Thymus (tissue), 11 donors: Measurements from ENCODE around the gene SLC7A10. TPM values are rescaled to one million over a fixed set of nuclear protein-coding genes. Genes with fewer than 3 reads are reported as not detected.
A peak's percentile ranks its signal among the peaks of the same experiment; 100 is the strongest.
"Not testable (repeated sequence)": the region's sequence is repeated elsewhere in the genome, so short reads cannot be mapped to it uniquely, and the experiment has no call there.

Experiments
- DNase-seq, 9 donors: peaks; one replicate each; pipeline ENCODE4 v3.0.0-alpha.2; 2013; ENCODE audit warnings: low spot score in 9 of 9, low read depth in 6 of 9, missing footprints in 1 of 9
- H3K27ac ChIP-seq, 2 donors: one replicate each; pipeline ENCODE4 v1.5.1; 2013; ENCODE audit warnings: control low read depth in 1 of 2, low read depth in 1 of 2, low read length in 1 of 2, mild to moderate bottlenecking in 1 of 2, moderate library complexity in 1 of 2
- H3K27me3 ChIP-seq, 2 donors: one replicate each; pipeline ENCODE4 v1.5.1; 2013; ENCODE audit warnings: low read length in 1 of 2; ENCODE audit not compliant: control insufficient read depth in 2 of 2, insufficient read depth in 1 of 2
- H3K36me3 ChIP-seq, 2 donors: one replicate each; pipeline ENCODE4 v1.5.1; 2013; ENCODE audit warnings: low read length in 1 of 2, mild to moderate bottlenecking in 1 of 2, moderate library complexity in 1 of 2; ENCODE audit not compliant: control insufficient read depth in 2 of 2, insufficient read depth in 2 of 2
- H3K4me1 ChIP-seq, 2 donors: one replicate each; pipeline ENCODE4 v1.5.1; 2013; ENCODE audit warnings: low read length in 2 of 2; ENCODE audit not compliant: control insufficient read depth in 2 of 2, insufficient read depth in 2 of 2
- H3K4me3 ChIP-seq, 2 donors: one replicate each; pipeline ENCODE4 v1.5.1; 2013; ENCODE audit warnings: low read length in 2 of 2, control low read depth in 1 of 2, mild to moderate bottlenecking in 1 of 2
- H3K9me3 ChIP-seq, 2 donors: one replicate each; pipeline ENCODE4 v1.5.1; 2013; ENCODE audit warnings: low read length in 1 of 2, mild to moderate bottlenecking in 1 of 2; ENCODE audit not compliant: control insufficient read depth in 2 of 2, insufficient read depth in 1 of 2
- WGBS: extraction: QIAGEN DNeasy Blood & Tissue Kit; methylation state at CpG from one replicate; pipeline ENCODE4 v1.1.7; 2013; 5-methylcytosine and 5-hydroxymethylcytosine counted together
- polyA plus RNA-seq: library from polyadenylated mRNA; stranded (reverse); fragments of 200-250 nt; gene quantifications from one replicate; pipeline ENCODE4 v1.2.3, GENCODE V29; 2013
- total RNA-seq: library from RNA; stranded (reverse); fragments of 120-200 nt; gene quantifications from one replicate; pipeline ENCODE4 v1.2.4, GENCODE V29; 2013
- donor health status: healthy.

SLC7A10 gene
- total and polyA plus RNA-seq, 2 donors = 0.11 to 0.33 TPM

DNA sequence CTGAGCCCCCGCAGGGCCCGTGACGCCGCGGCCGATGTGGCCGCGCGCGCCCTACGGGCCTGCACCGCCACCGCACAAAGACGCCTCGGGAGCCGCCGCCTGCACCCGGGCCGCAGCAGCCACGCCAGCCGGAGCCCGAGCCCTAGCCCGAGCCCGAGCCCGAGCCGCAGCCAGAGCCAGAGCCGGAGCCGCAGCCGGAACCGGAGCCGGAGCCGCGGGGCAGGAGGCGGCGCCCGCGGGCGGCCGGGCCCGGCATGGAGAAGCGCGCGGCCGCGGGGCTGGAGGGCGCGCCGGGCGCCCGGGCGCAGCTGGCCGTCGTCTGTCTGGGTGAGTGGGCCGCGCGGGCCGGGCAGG is 31.1 kb downstream of the SLC7A10 start:
- Histone ChIP-seq H3K9me3 (no peaks in the 10 kb centered on the region), H3K36me3 (no peaks in the 10 kb centered on the region), H3K4me3 (peak overlapping the region in 1 of 2 donors; percentile 37), H3K27ac (no peak overlapping the region), H3K4me1 (no peaks in the 10 kb centered on the region), H3K27me3 (peaks cover 54 to 64% of the 10 kb centered on the region in 2 donors)
- DNase-seq = no peak
- under 1% methylated on average over 57 of the region's 57 CpGs for WGBS

GRCh38 chr19:33193865-33194362 is 31.7 kb downstream of the SLC7A10 start, which contains the start of gene LRP3:
Gene LRP3, plus strand, starts transcription at chr19:33194330. Its CDS starts 456 bp downstream, at chr19:33194786.
- Histone ChIP-seq H3K27me3 (peaks cover 54 to 64% of the 10 kb centered on the region in 2 donors), H3K9me3 (no peaks in the 10 kb centered on the region), H3K4me3 (peak within 1 kb of the TSS in 1 of 2 donors; percentile 37), H3K4me1 (no peaks in the 10 kb centered on the region), H3K27ac (no peak within 1 kb of the TSS), H3K36me3 (no peaks in the 10 kb centered on the region)
- no peak for DNase-seq
- 7% methylated on average over 50 of the region's 50 CpGs for WGBS

DNA sequence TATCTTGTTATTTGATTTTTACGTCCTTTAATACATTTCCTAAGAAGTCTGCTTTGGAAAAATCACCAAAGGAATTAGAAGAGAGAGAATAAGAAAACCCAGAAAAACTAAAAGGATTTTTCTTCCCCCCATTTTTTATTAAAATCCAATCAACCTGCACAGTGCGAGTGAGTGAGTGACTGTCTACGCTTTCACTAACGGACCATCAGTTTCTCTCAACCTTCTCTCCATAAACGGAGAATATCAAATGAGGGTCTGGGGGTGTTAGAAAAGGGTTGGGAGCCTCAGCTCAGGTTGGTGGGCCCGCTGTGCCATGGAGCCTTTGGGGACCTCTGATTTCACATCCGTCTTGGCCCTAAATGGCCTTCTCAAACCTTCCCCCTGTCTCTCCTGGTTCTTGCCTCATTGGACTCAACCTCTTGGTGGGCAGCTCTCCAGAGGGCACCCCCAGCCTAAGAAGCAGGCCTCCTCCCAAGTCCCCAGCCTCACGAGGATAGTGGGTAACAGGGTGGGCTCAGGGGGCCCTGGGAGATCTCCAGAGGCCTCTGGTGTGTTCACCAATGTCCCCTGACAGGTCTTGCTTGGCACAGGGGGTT is 32.3 kb downstream of the SLC7A10 start:
- H3K36me3 ChIP-seq = no peaks in the 10 kb centered on the region
- no peak for DNase-seq
- 91% methylated on average over 8 of the region's 8 CpGs for WGBS
- no peak overlapping the region for H3K27ac ChIP-seq
- H3K9me3 ChIP-seq = no peaks in the 10 kb centered on the region
- no peak overlapping the region for H3K4me3 ChIP-seq
- H3K4me1 ChIP-seq = no peaks in the 10 kb centered on the region
- peaks cover 54 to 62% of the 10 kb centered on the region in 2 donors for H3K27me3 ChIP-seq

DNA sequence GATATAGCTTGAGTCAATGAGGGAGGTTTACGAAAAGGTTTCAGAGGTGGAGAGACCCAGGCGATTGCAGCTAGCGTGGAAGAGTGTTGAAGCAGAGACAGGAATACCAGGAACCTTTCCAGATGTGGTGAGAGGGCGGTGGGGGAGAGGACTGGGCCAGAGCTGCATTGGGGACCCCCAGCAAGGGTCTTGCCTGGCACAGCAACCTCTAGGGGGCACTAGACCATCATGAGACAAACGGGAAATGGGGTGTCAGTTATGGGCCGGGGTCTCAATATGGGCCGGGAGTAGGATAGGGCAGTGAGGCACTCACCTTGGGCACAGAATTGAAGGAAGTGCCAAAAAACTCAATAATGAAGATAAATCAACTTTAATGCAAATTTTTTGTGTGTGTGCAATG is 33.6 kb downstream of the SLC7A10 start:
- H3K27me3 ChIP-seq = peaks cover 53 to 54% of the 10 kb centered on the region in 2 donors
- H3K4me3 ChIP-seq = no peak overlapping the region
- H3K4me1 ChIP-seq = no peaks in the 10 kb centered on the region
- no peak overlapping the region for H3K27ac ChIP-seq
- 75% methylated on average over 7 of the region's 7 CpGs for whole genome bisulfite sequencing
- no peaks in the 10 kb centered on the region for H3K36me3 ChIP-seq
- no peak for DNase-seq
- H3K9me3 ChIP-seq = no peaks in the 10 kb centered on the region

- WGBS = 95% methylated on average over 6 of the region's 6 CpGs
- H3K4me1 ChIP-seq = no peaks in the 10 kb centered on the region
- H3K27ac ChIP-seq = no peak overlapping the region
- no peaks in the 10 kb centered on the region for H3K36me3 ChIP-seq
- DNase-seq = no peak
- H3K9me3 ChIP-seq = no peaks in the 10 kb centered on the region
- no peak overlapping the region for H3K4me3 ChIP-seq
- H3K27me3 ChIP-seq = peaks cover 48 to 49% of the 10 kb centered on the region in 2 donors
Observed at GRCh38 chr19:33191501-33191900, 34.1 kb downstream of the SLC7A10 start.

DNA sequence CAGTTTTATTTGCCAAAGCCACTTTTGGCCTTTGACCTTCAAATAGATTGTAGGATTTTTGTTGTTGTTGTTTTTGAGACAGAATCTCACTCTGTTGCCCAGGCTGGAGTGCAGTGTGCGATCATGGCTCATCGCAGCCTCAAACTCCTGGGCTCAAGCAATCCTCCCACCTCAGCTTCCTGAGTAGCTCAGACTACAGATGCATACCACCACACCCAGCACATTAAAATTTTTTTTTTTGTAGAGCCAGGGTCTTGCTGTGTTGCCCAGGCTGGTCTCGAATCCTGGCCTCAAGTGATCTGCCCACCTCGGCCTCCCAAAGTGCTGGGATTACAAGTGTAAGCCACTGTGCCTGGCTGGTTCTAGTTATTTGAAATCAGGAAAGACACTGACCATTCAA is 34.6 kb downstream of the SLC7A10 start:
- H3K4me3 ChIP-seq, H3K27ac ChIP-seq, DNase-seq, H3K9me3 ChIP-seq, H3K36me3 ChIP-seq, H3K4me1 ChIP-seq: not testable (repeated sequence)
- peaks cover 44 to 45% of the 10 kb centered on the region in 2 donors for H3K27me3 ChIP-seq
- 95% methylated on average over 4 of the region's 4 CpGs for WGBS

DNA sequence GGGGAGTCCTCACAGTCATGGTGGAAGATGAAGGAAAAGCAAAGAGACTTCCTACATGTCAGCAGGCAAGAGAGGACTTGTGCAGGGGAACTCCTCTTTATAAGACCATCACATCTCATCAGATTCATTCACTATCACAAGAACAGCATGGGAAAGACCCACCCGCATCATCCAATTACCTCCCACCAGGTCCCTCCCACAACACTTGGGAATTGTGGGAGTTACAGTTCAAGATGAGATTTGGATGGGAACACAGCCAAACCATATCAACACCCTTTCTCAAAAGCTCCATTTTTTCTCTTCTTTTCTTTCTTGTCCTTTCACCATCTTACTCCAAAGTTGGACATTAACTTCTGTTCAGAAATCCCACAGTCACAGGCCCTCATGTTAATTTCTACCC is 36.2 kb downstream of the SLC7A10 start:
- H3K36me3 ChIP-seq = no peaks in the 10 kb centered on the region
- 4% methylated on average over 1 of the region's 1 CpG for WGBS
- H3K9me3 ChIP-seq = no peaks in the 10 kb centered on the region
- peaks cover 28 to 33% of the 10 kb centered on the region in 2 donors for H3K27me3 ChIP-seq
- no peak overlapping the region for H3K27ac ChIP-seq
- no peak overlapping the region for H3K4me3 ChIP-seq
- H3K4me1 ChIP-seq = no peaks in the 10 kb centered on the region
- DNase-seq = no peak

GRCh38 chr19:33187183-33187540 is 38.5 kb downstream of the SLC7A10 start:
- H3K4me3 ChIP-seq = no peak overlapping the region
- DNase-seq = no peak
- no peaks in the 10 kb centered on the region for H3K4me1 ChIP-seq
- 60% methylated on average over 8 of the region's 8 CpGs for WGBS
- H3K36me3 ChIP-seq = no peaks in the 10 kb centered on the region
- H3K9me3 ChIP-seq = no peaks in the 10 kb centered on the region
- H3K27ac ChIP-seq = no peak overlapping the region
- peaks cover 6 to 16% of the 10 kb centered on the region in 2 donors for H3K27me3 ChIP-seq

GRCh38 chr19:33186431-33187182 is 39.0 kb downstream of the SLC7A10 start:
- no peaks in the 10 kb centered on the region for H3K4me1 ChIP-seq
- no peaks in the 10 kb centered on the region for H3K36me3 ChIP-seq
- no peak overlapping the region for H3K27ac ChIP-seq
- peak in 1 of 9 donors; percentile 20 for DNase-seq
- H3K4me3 ChIP-seq = no peak overlapping the region
- WGBS = 27% methylated on average over 11 of the region's 11 CpGs
- peaks cover under 1 to 10% of the 10 kb centered on the region in 2 donors for H3K27me3 ChIP-seq
- no peaks in the 10 kb centered on the region for H3K9me3 ChIP-seq
